GM18873 (cell line): Measurements from ENCODE around the gene EDEM3.
A peak's percentile ranks its signal among the peaks of the same experiment; 100 is the strongest.
"Not testable (repeated sequence)": the region's sequence is repeated elsewhere in the genome, so short reads cannot be mapped to it uniquely, and the experiment has no call there.

ENCODE experiments used
- ATAC-seq: cut with Tn5 transposase; IDR thresholded peaks from one replicate; pipeline ENCODE4 v1.9.1; 2021; ENCODE audit warnings: mild to moderate bottlenecking, moderate library complexity, moderate number of reproducible peaks; ENCODE audit not compliant: unreplicated experiment, low FRiP score

The EDEM3 gene

GRCh38 chr1:184770181-184770979 is 15.7 kb upstream of the EDEM3 start:
- ATAC-seq = no peak

DNA sequence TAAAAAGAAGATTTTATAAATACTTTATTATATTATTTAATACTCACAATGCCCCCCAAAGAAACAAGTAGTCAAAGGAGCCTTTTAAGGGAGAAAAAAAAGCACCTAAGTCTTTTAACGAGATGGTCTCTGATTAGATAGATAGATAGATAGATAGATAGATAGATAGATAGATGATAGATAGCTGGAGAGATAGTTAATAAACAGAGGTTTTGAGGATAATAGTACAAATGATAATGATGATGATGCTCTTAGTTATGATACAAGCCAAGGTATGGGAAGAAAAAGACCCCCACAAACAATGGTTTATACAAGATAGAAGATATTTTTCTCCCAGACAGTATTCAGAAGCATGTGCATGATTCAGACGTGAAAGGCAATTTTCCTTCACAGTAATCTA is 14.6 kb upstream of the EDEM3 start:
- ATAC-seq = no peak

- no peak for ATAC-seq
Measured at GRCh38 chr1:184768467-184768866, 13.8 kb upstream of the EDEM3 start.

- ATAC-seq = no peak
Measured at GRCh38 chr1:184767591-184767990, 12.9 kb upstream of the EDEM3 start.

DNA sequence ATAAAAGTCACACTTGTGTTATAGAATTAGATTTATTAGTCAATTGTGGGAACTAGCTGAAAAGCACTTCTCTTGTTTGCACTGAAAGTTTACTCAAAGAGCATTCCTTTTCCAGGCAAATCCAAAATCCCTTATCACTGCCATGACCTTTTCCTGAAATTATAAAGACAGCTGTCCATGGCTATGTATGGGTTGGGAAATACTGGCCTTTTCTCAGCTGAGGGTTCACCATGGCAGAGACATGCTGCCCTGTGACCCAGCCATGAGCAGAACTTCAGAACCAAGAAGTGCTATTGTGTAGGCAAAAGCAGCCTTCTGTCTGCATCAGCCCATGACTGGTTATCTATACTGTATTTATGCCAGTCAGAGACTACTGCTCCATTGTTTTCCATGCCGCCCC is 9.8 kb upstream of the EDEM3 start:
- no peak for ATAC-seq

DNA sequence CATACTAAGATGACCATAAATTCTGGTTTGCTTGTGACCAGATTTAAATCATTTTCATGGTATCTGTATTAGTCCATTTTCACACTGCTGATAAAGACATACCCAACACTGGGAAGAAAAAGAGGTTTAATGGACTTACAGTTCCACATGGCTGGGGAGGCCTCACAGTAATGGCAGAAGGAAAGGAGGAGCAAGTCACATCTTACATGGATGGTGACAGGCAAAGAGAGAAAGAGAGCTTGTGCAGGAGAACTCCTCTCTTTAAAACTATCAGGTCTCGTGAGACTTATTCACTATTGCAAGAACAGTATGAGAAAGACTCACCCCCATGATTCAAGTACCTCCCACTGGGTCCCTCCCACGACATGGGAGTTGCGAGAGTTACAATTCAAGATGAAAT is 8.9 kb upstream of the EDEM3 start:
- ATAC-seq = not testable (repeated sequence)

DNA sequence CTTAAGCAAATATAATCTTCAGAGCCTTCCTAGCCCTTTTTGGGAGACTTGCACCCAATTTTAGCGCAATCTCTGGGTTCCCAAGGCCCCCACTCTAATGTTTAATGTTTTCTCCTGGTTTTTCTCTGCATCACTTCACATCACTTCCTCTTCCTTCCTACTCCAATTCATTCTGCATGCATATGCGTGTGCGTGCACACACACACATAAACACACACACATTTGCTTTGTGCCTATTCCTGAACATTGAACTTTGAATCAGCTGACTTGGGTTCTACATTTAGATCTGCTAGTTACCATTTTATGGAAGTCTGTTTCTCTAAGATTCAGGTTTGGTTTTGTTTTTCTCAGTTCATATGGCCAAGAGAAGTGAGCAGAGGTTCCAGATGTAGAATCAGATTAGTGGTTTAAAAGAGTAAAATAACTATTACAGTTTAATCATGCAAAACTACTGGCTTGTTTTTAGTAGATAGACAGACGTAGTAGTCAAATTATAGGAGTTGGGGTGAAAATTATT is 7.4 kb upstream of the EDEM3 start:
- ATAC-seq = no peak

GRCh38 chr1:184759651-184760050 is 5.0 kb upstream of the EDEM3 start:
- ATAC-seq = no peak

- ATAC-seq = no peak
Measured at GRCh38 chr1:184759112-184759511, 4.5 kb upstream of the EDEM3 start.

DNA sequence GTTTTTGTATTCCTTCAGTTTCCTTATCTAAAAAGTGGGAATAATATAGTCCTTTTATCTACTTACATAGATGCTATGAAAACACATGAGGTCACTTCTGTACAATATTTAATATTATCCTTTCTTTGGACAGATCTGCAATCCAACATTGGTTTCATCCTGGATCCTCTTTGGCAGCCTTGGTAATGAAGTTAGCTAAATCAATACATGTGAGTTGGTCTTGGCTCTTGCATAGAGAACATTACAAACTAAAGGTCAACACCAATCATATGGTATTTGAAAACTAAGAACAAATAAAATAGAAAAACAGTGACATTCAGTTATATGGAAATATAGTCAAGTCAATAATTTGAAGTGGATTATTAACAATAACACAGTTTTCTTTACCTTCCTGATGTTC is 3.2 kb upstream of the EDEM3 start:
- no peak for ATAC-seq

- ATAC-seq = no peak
Measured at GRCh38 chr1:184757406-184757805, 2.7 kb upstream of the EDEM3 start.

- ATAC-seq = peak; percentile 6
Measured at GRCh38 chr1:184755226-184756065, 788 bp upstream of the EDEM3 start.

- ATAC-seq = no peak
Measured at GRCh38 chr1:184753608-184754475, 816 bp downstream of the EDEM3 start.

- ATAC-seq = no peak
Measured at GRCh38 chr1:184753117-184753516, 1.5 kb downstream of the EDEM3 start.

DNA sequence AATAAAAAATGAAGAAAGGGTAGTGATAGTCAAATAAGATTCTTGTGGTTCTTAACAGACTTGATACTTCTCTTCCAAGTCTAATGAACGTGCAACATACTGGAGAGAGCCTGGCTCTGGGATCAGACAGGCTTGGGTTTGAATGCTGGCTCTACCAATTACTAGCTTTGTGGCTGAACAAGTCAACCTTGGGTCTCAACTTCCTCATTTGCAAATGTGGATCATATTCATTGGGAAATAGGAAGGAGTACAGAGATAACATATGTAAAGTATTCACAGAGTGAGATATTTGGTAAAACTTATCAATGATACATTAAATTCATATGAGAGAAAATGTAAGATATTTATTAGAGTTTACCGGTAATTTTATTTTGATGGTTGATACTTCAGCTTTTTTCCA is 2.0 kb downstream of the EDEM3 start:
- no peak for ATAC-seq

- ATAC-seq = no peak
Measured at GRCh38 chr1:184748740-184749139, 5.9 kb downstream of the EDEM3 start.

DNA sequence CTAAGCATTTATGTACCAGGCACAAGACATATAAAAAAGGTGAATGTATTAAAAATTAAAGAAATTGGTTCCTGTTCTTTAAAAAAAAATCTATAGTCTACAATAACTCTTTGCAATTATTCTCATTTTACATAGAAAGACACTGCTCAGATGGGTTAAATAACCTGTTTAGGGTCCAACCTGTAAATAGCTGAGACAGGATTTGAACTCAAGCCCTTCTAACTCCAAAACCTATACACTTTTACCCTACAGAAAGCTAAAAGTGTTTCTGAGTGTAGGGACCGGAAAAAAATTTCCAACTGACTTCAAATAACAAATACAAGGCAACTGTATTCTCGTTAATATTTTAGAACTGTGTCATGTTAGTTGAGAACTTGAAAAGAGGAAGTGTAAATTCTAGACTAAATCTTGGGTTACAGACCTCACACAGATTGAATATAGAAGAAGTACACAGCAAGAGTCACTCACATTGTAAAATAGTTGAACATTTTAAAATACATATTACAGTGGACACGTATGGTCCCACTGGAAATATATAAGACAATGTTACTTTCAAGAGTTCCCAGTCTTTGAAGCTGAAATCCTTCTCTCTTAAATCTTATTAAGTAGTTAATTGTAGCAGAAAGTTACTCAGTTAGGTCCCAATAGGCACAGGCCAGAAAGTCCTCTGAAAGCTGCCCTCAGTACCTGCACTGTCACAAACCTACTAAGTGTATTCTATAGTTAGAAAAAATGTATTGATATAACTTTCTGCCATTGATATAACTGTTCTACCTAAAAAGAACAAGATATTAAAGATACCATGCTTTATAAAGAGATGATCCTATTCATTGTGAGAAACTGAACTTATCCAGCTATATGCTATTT is 7.3 kb downstream of the EDEM3 start:
- peak; percentile 74 for ATAC-seq

GRCh38 chr1:184745929-184746638 is 8.6 kb downstream of the EDEM3 start:
- no peak for ATAC-seq

DNA sequence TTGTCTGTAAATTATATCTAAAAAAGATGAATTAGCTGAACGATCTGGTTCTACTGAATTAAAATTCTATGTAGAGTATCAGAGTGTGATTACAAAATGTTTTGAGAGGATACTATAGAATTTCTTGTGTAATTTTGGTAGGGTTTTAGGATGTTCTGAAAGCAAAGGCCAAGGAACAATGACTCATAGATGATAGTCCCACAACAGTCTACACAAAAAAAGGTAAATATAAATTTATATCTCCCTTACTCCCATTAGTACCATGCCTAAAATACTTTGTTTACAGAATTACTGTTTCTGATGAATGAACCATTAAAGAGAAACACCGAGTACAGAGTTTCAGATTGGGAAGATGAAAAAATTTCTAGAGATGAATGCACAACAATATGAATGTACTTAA is 9.5 kb downstream of the EDEM3 start:
- ATAC-seq = no peak
